Tibial nerve (tissue), 4 donors: ENCODE measurements around the gene DDB1. TPM values are rescaled to one million over a fixed set of nuclear protein-coding genes. Genes with fewer than 3 reads are reported as not detected.
"Not testable (repeated sequence)": the region's sequence is repeated elsewhere in the genome, so short reads cannot be mapped to it uniquely, and the experiment has no call there.

ENCODE experiments used
- DNase-seq, 2 donors: peaks; one replicate each; pipeline ENCODE4 v3.0.0-alpha.2; 2019; ENCODE audit warnings: low spot score in 2 of 2
- H3K27ac ChIP-seq, 4 donors: fragments of 200-600 bp; sonication (generic) in 3 of 4; one replicate each; pipeline ENCODE4 v1.5.1; 2017 to 2019; ENCODE audit warnings: mild to moderate bottlenecking in 1 of 4
- H3K27me3 ChIP-seq, 2 donors: fragments of 200-600 bp; sonication (generic) in 1 of 2; one replicate each; pipeline versions ENCODE4 v1.5.1 to v1.6.0; 2017 to 2019
- H3K36me3 ChIP-seq, 3 donors: fragments of 200-600 bp; sonication (generic); one replicate each; pipeline ENCODE4 v1.5.1; 2018 to 2019
- H3K4me1 ChIP-seq, 4 donors: fragments of 200-600 bp; sonication (generic) in 3 of 4; one replicate each; pipeline ENCODE4 v1.5.1; 2017 to 2019
- H3K4me3 ChIP-seq, 4 donors: fragments of 200-600 bp; sonication (generic) in 3 of 4; one replicate each; pipeline ENCODE4 v1.5.1; 2017 to 2019; ENCODE audit warnings: mild to moderate bottlenecking in 1 of 4, moderate library complexity in 1 of 4
- H3K9me3 ChIP-seq, 4 donors: fragments of 200-600 bp; sonication (generic) in 3 of 4; one replicate each; pipeline ENCODE4 v1.5.1; 2017 to 2019
- CTCF ChIP-seq, 5 experiments: fragments of 200-600 bp in 3 of 5; fragments of 450-650 bp in 2 of 5; sonication (generic) in 3 of 5; IDR thresholded peaks; one replicate each; pipeline ENCODE4 v1.5.1; 2016 to 2019; ENCODE audit warnings: antibody characterized with exemption in 5 of 5, mild to moderate bottlenecking in 3 of 5, moderate library complexity in 2 of 5
- EP300 ChIP-seq, 2 donors: sonication (generic); formaldehyde crosslinking; IDR thresholded peaks; one replicate each; pipeline ENCODE4 v1.6.1; 2017; ENCODE audit warnings: antibody characterized with exemption in 2 of 2, mild to moderate bottlenecking in 1 of 2
- POLR2A ChIP-seq, 2 donors: fragments of 450-650 bp; IDR thresholded peaks; one replicate each; pipeline ENCODE4 v1.6.1; 2017; ENCODE audit warnings: antibody characterized with exemption in 2 of 2, mild to moderate bottlenecking in 2 of 2, moderate library complexity in 2 of 2
- WGBS, 2 donors: methylation state at CpG; one replicate each; pipeline ENCODE4 v1.1.5; 2018; 5-methylcytosine and 5-hydroxymethylcytosine counted together
- total RNA-seq, 4 donors: library from RNA; depleted of rRNA; stranded (reverse); fragments of >200 nt; gene quantifications; one replicate each; pipeline ENCODE4 v1.1.0, GENCODE V29; 2016

The DDB1 gene
- total RNA-seq, 4 donors from 2014 or later: 100 to 138 (median 113) TPM

GRCh38 chr11:61264371-61264770 lies 68.5 kb downstream of the DDB1 start:
- TF ChIP-seq CTCF (IDR thresholded peaks at IDR 0.05) (no peak), EP300 (IDR thresholded peaks at IDR 0.05) (no peak), POLR2A (IDR thresholded peaks at IDR 0.05) (no peak)
- H3K4me1 ChIP-seq: no peaks in the 10 kb centered on the region
- no peak overlapping the region for H3K27ac ChIP-seq
- DNase-seq: no peak
- no peaks in the 10 kb centered on the region for H3K36me3 ChIP-seq
- H3K9me3 ChIP-seq: no peaks in the 10 kb centered on the region
- H3K27me3 ChIP-seq: no peaks in the 10 kb centered on the region
- 88 to 91% methylated on average over 5 to 6 of the region's 6 CpGs for WGBS, 2 donors
- H3K4me3 ChIP-seq: no peak overlapping the region

DNA sequence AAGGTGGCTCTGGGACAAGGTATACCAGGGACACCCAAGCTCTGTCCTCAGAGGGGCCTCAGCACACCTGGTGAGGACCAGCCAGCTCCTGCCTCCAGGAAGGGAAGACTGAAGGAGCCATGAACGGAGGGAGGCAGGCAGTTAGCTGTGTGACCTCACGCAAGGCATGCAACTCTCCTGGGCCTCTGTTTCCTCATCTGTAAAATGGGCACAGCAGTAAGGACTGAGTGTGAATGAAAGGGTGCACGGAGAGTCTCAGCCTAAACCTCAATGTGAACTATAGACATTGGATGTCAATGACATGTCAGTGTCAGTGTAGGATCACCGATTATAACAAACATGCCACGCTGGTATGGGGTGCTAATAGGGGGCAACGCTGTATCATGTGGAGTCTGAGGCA lies 73.5 kb downstream of the DDB1 start:
- WGBS, 2 donors: 98 to 99% methylated on average over 6 of the region's 6 CpGs
- Histone ChIP-seq H3K27ac (no peak overlapping the region), H3K4me3 (no peak overlapping the region), H3K27me3 (no peaks in the 10 kb centered on the region), H3K36me3 (peaks cover 0 to 10% (median 0%) of the 10 kb centered on the region in 3 donors), H3K9me3 (no peaks in the 10 kb centered on the region), H3K4me1 (peaks cover 0 to 3% (median 0%) of the 10 kb centered on the region in 4 donors)
- TF ChIP-seq EP300 (IDR thresholded peaks at IDR 0.05): no peak
- TF ChIP-seq CTCF (IDR thresholded peaks at IDR 0.05): no peak
- TF ChIP-seq POLR2A (IDR thresholded peaks at IDR 0.05): no peak
- DNase-seq: no peak

GRCh38 chr11:61258546-61258945 lies 74.4 kb downstream of the DDB1 start:
- H3K9me3 ChIP-seq: no peaks in the 10 kb centered on the region
- H3K27ac ChIP-seq: no peak overlapping the region
- no peak overlapping the region for H3K4me3 ChIP-seq
- peaks cover 0 to 5% (median 0%) of the 10 kb centered on the region in 4 donors for H3K4me1 ChIP-seq
- DNase-seq: no peak
- WGBS, 2 donors: 85 to 88% methylated on average over 9 of the region's 9 CpGs
- no peaks in the 10 kb centered on the region for H3K27me3 ChIP-seq
- no peak for TF ChIP-seq CTCF (IDR thresholded peaks at IDR 0.05)
- TF ChIP-seq POLR2A (IDR thresholded peaks at IDR 0.05): no peak
- no peak for TF ChIP-seq EP300 (IDR thresholded peaks at IDR 0.05)
- peaks cover 0 to 10% (median 0%) of the 10 kb centered on the region in 3 donors for H3K36me3 ChIP-seq

GRCh38 chr11:61256710-61257482 lies 76.0 kb downstream of the DDB1 start:
- no peak overlapping the region for H3K27ac ChIP-seq
- H3K4me3 ChIP-seq: no peak overlapping the region
- no peaks in the 10 kb centered on the region for H3K27me3 ChIP-seq
- DNase-seq: no peak
- no peaks in the 10 kb centered on the region for H3K9me3 ChIP-seq
- WGBS, 2 donors: 86% methylated on average over 18 of the region's 18 CpGs
- H3K4me1 ChIP-seq: peaks cover 0 to 5% (median 0%) of the 10 kb centered on the region in 4 donors
- peaks cover 0 to 10% (median 0%) of the 10 kb centered on the region in 3 donors for H3K36me3 ChIP-seq
- TF ChIP-seq POLR2A (IDR thresholded peaks at IDR 0.05): no peak
- TF ChIP-seq CTCF (IDR thresholded peaks at IDR 0.05): no peak
- no peak for TF ChIP-seq EP300 (IDR thresholded peaks at IDR 0.05)

- peaks cover 0 to 5% (median 0%) of the 10 kb centered on the region in 4 donors for H3K4me1 ChIP-seq
- H3K9me3 ChIP-seq: no peaks in the 10 kb centered on the region
- no peak overlapping the region for H3K4me3 ChIP-seq
- H3K36me3 ChIP-seq: peaks cover 0 to 10% (median 0%) of the 10 kb centered on the region in 3 donors
- no peaks in the 10 kb centered on the region for H3K27me3 ChIP-seq
- H3K27ac ChIP-seq: no peak overlapping the region
- DNase-seq: peak in 1 of 2 donors; percentile 42
- WGBS, 2 donors: 46 to 57% methylated on average over 12 of the region's 12 CpGs
- TF ChIP-seq EP300 (IDR thresholded peaks at IDR 0.05) (no peak), CTCF (IDR thresholded peaks at IDR 0.05) (peak; percentile 53 to 76 (median 68))
These were observed 78.4 kb downstream of the DDB1 start for GRCh38 chr11:61254403-61255025.

DNA sequence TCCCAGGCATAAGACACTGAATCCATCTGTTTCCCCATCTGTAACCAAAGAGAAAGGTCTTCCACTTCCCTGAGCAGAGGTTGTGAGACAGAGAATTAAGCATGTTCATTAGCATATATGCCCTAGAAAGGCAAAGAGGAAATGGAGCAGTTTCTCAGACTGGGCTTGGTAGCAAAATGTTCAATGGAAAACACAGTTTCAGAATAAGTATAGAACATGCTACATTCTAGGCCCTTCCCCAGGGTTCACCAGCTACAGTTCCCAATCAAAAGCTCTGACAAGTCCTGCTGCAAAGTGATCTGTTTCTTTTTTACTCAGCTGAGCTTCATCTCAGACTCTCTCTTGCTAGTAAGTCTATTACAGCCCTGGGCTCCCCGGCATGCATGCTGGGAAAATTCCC lies 80.6 kb downstream of the DDB1 start:
- H3K4me1 ChIP-seq, DNase-seq, H3K4me3 ChIP-seq, H3K27me3 ChIP-seq, H3K36me3 ChIP-seq, H3K9me3 ChIP-seq, H3K27ac ChIP-seq: not testable (repeated sequence)
- 71 to 73% methylated on average over 1 of the region's 1 CpG for WGBS, 2 donors

DNA sequence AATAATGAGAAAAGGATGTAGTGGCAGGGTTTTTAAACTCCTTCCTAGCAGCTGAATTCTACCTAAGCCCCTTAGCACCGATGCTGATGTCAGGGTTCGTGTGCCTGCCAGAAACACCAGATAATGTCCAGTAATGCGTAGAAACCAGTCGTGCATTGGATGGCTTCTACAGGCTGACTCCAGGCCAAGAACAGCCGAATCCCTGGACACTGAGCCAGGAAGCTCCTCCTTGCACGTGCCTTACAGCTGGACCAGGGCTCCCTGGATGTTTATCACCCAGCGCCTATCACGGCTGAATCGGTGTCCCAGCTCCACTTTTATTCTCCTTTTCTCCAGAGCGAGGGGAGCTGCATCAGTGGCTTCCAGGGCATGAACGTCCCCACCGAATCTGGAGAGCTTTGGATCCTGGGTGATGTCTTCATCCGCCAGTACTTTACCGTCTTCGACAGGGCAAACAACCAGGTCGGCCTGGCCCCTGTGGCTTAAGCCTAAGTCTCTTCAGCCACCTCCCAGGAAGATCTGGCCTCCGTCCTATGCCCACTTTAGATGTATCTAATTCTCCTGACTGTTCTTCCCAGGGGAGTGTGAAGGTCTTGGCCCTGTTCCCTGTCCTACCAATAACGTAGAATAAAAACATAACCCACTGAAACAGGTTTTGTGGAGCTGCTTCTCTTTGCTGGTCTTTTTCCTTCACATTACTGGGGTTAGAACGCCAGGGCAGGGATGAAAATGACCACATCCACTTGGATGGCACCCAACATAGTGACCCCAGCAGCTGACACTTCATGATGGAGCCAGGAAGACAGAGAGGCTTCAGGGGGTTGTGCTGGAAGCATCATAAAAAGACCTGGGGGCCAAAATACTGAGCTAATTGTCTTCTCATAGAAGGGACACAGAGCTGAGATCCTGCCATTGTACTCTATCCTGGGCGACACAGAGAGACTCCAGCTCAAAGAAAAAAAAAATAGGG lies 81.8 kb downstream of the DDB1 start:
- peak; percentile 20 to 26 for DNase-seq
- WGBS, 2 donors: 57 to 74% methylated on average over 20 of the region's 20 CpGs
- H3K36me3 ChIP-seq, H3K4me1 ChIP-seq, H3K27ac ChIP-seq, H3K4me3 ChIP-seq, H3K9me3 ChIP-seq, H3K27me3 ChIP-seq: not testable (repeated sequence)
